ENCODE measurements around the gene DNAH2.

Gene DNAH2

DNA sequence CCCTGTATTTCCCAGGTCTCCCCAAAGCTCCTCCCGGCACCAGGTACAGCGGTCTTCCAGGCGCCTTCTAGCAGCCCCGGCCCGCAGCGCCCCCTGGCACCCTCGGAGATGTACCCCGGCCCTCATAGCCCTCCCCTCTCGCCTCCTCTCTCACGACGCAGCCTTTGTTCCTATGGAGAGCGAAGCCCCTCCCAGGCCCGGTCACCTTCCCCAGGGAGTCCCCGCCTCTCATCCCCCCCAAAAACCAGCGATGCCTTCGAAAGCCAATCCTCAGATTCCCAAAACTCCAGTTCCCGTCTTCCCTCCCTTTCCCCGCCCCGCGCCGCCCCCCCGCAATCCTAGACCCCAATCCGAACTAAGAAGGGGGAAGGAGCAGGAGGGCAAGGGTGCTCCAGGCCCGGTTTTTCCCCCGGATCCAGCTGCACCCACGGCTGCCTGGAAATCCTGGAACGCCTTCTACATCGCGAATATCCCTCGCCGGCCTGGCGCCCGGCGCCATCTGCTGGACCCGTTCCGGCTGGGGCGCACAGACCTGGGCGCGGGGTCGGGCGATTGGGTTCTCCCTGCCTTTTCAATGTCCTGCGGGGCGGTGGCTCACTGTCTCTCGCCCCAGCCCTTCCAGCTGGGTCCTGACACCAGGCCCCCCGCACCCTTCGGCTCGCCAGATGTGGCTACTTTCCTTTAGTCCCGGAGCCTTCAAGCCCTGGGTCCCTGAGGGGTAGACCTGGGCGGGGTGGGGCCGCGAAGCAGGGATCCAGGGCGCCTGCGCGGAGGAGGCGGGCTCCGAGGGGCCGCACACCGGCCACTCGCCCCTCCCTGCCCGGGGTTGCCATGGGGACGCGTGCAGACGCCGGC is at the start of gene DNAH2:
DNAH2 (plus strand) TSS at position 844 of the 855 bp plus-strand sequence. CDS start 1,991 bp downstream, outside the sequence.
- peak in 45 of 51 donors; percentile 15 to 90 (median 68) for DNase-seq

- no peak for DNase-seq
Observed at GRCh38 chr17:7668482-7668881, 49.1 kb upstream of the DNAH2 start.

DNA sequence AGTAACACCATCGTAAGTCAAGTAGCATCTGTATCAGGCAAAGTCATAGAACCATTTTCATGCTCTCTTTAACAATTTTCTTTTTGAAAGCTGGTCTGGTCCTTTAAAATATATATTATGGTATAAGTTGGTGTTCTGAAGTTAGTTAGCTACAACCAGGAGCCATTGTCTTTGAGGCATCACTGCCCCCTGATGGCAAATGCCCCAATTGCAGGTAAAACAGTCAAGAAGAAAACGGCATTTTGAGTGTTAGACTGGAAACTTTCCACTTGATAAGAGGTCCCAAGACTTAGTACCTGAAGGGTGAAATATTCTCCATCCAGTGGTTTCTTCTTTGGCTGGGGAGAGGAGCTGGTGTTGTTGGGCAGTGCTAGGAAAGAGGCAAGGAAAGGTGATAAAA is 44.3 kb upstream of the DNAH2 start:
- DNase-seq: no peak

DNA sequence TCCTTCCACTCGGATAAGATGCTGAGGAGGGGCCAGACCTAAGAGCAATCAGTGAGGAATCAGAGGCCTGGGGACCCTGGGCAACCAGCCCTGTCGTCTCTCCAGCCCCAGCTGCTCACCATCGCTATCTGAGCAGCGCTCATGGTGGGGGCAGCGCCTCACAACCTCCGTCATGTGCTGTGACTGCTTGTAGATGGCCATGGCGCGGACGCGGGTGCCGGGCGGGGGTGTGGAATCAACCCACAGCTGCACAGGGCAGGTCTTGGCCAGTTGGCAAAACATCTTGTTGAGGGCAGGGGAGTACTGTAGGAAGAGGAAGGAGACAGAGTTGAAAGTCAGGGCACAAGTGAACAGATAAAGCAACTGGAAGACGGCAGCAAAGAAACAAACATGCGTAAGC is 42.6 kb upstream of the DNAH2 start:
- DNase-seq: no peak

DNA sequence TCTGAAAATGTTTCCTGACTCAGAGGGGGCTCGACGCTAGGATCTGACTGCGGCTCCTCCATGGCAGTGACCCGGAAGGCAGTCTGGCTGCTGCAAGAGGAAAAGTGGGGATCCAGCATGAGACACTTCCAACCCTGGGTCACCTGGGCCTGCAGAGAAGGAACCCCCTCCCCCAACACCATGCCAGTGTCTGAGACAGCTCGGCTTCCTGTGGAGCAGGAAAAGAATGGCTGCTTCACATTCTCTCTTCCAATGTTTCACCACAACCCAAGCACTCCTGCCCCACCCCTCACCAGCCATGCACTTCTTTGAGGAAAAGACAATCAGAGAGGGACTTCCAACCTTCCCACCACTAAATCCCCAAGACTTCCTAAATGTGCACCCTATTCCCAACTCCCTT is 41.0 kb upstream of the DNAH2 start:
- DNase-seq: no peak

DNA sequence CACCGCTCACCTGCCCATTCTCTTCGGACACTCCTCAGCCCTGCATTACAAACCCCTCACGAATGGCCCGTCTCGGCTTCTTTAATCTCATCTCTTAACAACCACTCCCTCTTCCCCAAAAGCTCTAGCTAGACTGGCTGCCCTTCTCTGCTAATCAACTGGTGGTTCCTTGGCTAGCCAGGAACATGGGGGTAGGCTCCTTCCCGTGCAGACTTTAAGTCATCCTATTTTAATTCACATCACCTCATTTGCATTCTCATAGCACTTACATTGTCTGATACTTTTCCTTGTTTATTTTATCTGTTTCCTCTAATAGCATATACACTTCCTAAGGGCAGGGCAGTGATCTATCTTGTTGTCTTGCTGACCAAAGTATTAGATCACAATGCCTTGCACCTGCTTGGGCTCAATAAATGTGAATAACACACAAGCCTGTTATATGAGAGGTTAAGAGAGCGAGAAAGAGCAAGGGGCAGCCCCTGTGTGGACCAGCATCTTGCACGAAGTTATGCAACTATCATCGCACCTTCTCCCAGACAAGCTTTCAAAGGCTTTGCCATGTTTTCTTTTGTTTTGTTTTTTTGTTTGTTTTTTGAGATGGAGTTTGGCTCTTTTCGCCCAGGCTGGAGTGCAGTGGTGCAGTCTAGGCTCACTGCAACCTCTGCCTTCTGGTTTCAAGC is 40.0 kb upstream of the DNAH2 start:
- DNase-seq: no peak

DNA sequence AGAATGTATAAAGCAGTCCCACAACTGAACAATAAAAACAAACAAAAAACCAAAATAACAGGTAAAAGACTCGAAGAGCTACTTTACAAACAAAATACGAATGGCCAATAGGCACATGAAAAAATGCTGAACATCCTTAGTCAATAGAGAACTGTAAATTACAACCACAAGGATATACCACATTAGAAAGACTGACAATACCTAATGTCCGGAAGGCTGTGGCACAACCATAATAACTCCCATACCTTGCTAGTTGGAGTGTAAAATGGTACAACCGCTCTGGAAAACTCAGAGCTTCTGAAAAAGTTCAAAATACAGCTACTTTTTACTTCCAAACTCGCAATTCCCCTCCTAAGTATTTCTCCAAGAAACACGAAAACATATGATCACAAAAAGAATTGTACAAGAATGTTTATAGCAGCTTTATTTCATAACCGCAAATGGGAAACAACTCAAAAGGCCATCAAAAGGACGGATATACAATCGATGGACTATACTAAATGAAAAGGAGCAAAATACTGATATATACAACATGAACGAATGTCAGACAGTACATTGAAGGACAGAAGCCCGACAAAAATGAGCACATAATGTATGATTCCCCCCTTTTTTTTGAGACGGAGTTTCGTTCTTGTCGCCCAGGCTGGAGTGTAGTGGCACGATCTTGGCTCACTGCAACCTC is 32.6 kb upstream of the DNAH2 start:
- no peak for DNase-seq

GRCh38 chr17:7685533-7686221 is 31.9 kb upstream of the DNAH2 start:
- DNase-seq: peak in 50 of 51 donors; percentile 38 to 98 (median 86)

DNA sequence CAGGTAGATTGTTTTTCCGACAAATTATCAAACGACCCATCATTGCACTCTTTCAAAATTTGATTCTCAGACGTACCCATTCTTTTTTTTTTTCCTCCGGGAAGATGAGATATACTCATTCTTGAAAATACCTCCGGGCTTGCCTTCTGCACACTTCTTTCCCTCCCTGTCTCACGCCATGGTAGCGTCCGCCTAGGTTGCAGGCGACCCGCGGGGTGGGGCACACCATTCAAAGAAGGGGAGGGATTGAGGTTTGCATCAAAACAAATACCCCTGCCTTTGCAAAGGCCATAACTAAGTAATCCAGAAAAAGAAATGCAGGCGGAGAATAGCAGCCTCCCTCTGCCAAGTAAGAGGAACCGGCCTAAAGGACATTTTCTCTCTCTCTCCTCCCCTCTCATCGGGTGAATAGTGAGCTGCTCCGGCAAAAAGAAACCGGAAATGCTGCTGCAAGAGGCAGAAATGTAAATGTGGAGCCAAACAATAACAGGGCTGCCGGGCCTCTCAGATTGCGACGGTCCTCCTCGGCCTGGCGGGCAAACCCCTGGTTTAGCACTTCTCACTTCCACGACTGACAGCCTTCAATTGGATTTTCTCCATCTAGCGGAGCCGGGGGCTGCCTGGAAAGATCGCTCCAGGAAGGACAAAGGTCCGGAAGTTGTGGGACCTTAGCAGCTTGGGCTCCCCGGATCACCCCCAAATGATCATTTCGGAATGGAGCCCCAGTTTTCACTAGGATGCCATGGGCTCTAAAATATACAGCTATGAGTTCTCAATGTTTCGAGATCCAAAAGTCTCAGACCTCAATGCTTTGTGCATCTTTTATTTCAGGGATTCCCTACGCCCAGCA is 31.1 kb upstream of the DNAH2 start:
- peak in 49 of 51 donors; percentile 21 to 99 (median 77) for DNase-seq

DNA sequence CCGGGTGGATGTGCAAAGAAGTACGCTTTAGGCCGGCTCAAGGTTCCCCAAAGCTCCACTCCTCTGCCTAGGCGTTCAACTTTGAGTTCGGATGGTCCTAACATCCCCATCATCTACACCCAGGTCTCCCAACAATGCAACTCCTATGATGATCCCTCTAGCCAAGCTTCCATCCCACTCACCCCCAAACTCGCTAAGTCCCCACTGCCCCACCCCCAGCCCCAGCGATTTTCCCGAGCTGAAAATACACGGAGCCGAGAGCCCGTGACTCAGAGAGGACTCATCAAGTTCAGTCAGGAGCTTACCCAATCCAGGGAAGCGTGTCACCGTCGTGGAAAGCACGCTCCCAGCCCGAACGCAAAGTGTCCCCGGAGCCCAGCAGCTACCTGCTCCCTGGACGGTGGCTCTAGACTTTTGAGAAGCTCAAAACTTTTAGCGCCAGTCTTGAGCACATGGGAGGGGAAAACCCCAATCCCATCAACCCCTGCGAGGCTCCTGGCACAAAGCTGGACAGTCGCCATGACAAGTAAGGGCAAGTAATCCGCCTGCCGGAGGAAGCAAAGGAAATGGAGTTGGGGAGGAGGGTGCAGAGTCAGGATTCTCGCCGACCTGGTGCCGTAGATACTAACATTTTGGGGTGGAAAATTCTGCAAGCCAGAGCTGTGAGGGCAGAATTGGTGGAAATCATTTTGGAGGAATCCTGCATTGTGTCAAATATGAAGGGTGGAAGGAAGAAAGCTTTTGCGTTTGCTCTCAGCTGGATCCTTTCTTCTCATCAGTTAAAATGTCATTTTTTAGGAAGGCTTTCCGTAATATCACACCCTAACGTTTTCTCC is 30.3 kb upstream of the DNAH2 start, which contains the start of gene TP53:
TP53 (minus strand) TSS at position 419 of the 836 bp plus-strand sequence. CDS start 10,896 bp downstream, outside the sequence.
- DNase-seq: peak in 50 of 51 donors; percentile 45 to 94 (median 82)

GRCh38 chr17:7687908-7688807 is 29.4 kb upstream of the DNAH2 start, which contains the start of gene WRAP53:
Gene WRAP53, plus strand, starts transcription at chr17:7688477. Its CDS starts 172 bp downstream, at chr17:7688649.
- peak; percentile 64 to 99 (median 95) for DNase-seq

DNA sequence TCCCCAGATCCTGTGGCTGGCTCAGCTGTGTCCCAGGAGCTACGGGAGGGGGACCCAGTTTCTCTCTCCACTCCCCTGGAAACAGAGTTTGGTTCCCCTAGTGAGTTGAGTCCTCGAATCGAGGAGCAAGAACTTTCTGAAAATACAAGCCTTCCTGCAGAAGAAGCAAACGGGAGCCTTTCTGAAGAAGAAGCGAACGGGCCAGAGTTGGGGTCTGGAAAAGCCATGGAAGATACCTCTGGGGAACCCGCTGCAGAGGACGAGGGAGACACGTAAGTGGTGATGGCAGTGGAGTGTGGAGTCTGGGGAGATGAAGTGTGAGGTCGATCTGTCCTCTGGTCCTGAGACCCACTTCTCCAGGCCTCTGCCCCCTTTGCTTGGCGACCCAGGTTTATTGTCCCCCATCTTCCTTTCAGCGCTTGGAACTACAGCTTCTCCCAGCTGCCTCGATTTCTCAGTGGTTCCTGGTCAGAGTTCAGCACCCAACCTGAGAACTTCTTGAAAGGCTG is 28.7 kb upstream of the DNAH2 start:
- no peak for DNase-seq

DNA sequence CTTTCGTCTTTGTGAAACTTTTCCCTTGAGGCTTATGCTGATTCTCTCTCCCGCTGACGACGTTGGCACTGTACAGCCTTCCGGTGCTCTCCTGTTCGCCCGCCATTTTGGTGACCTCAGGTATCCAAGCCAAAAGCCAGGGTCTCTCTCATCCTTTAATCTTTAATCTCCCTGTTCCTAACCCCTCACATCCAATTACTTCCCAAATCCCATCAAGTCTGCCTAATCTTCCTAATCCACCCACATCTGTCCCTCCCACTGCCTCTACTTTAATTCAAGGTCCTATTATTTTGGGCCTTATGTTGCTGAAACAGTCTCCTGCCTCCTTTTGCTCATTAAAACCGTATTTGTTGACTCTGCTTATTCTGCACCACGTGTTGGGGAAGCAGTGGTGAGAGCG is 22.0 kb upstream of the DNAH2 start:
- no peak for DNase-seq

GRCh38 chr17:7697828-7698588 is 19.5 kb upstream of the DNAH2 start:
- no peak for DNase-seq

- DNase-seq: no peak
Observed at GRCh38 chr17:7700510-7700909, 17.0 kb upstream of the DNAH2 start.

DNA sequence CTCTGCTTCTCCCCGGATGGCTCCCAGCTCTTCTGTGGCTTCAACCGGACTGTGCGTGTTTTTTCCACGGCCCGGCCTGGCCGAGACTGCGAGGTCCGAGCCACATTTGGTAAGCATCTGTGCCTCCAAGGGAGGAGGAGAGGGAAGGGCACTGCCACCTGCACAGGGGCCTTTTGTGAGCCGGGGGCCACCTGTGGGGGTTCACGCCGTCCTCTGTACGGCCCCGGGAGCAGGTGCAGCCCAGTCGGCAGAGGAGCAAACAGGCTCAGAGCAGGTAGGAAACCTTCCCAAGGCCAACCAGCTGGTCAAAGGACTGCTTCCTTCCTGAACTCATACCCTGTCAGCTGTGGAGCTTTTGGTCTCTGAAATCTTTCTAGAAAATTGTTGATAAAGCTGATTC is 15.9 kb upstream of the DNAH2 start:
- no peak for DNase-seq

GRCh38 chr17:7702776-7703175 is 14.8 kb upstream of the DNAH2 start:
- DNase-seq: no peak
